Stimulated activated CD8-positive, alpha-beta memory T cell treated with anti-CD3 and anti-CD28 coated beads, Interleukin-15, amount 100 ng/mL, for 24 hours (primary cell): ENCODE results near the gene STARD9.

Experiments used
- DNase-seq: peaks from one replicate; pipeline ENCODE4 v3.0.0-alpha.2; 2020; ENCODE audit warnings: low read depth

The STARD9 gene

DNA sequence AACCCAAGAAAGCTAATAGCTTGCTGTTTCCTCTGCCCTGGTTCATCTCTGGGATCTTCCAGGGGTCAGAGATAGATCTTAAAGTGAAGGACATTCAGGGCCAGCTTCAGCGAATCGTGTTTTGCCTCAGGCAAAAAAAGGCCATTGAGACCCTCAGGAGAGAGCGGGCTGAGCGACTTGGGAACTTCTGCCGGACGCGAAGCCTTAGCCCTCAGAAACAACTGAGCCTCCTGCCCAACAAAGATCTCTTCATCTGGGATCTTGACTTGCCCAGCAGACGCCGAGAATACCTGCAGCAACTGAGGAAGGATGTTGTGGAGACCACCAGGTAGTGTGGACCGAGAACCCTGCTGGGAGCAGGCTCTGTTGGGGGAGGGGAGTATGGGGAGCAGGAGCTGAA lies 119.0 kb downstream of the STARD9 start:
- DNase-seq = no peak

DNA sequence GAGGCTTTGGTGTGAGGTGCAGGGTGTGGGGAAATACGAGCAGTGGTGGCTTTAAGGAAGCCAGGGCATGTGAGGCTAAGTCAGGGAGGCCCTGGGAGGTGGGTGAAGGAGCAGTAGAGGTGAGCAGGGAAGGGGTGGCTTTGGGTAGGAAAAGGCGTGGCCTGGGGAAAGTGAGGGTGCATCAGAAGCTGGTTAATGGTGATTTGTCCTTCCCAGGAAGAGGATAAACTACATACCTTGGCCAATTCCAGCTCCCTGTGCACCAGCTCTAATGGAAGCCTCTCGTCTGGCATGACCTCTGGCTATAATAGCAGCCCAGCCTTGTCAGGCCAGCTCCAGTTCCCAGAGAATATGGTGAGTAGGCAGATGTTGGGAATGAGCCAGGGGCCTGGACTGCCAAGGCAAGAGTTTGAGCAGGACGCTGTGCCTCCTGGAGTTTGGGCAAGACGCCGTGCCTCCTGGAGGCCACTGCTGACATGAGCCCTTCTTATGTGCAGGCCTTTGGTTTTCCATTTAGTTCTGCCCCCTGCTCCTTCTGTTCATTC lies 120.2 kb downstream of the STARD9 start:
- DNase-seq = no peak

DNA sequence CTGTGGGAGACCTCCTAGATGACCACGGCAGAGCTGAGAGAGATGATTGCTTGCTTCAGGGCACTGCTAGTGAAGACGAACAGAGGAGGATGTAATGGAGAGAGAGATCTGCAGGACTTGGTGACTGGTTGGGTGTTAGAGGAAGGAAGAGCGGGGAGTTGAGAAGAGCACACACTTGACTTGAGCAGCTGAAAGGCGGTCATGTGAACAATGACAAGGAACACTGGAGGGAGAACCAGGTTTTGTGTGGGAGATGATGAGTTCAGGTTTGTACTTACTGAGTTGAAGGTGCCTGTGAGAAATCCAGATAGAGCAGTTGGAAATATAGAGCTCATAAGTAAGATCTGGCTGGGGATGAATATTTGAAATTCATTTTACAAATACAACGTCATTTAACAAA lies 121.2 kb downstream of the STARD9 start:
- DNase-seq = no peak

DNA sequence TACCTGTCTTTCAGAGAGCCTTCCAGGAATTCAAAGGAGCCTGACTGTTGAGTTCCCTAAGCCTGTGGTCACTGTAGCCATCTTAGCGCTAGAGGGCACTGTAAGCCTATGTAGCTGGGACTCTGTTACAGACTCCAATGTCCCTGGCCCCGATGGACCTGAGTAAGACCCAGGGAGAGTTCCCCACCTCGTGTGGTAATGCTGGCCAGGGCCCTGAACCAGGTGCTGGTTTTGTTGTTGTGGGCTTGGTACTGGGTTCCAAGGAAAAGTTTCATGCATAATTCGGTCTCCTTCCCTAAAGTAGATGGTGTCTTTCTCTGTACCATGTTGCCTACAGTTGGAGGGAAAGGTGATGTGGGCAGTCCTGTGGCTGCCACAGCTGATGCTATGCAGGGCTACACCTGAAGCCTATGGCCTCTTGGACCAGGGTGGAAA lies 129.1 kb downstream of the STARD9 start:
- no peak for DNase-seq

DNA sequence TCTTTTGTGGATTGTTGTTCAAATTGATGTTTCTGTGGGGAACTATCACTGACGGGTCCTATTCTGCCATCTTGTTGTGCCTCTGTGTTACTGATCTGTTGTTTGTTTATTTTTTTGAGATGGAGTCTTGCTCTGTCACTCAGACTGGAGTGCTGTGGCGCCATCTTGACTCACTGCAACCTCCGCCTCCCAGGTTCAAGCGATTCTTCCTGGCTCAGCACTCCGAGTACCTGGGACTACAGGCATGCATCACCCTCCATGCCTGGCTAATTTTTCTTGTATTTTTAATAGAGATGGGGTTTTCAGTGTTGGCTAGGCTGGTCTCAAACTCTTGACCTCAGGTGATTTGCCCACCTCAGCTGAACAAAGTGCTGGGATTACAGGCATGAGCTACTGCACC lies 129.9 kb downstream of the STARD9 start:
- no peak for DNase-seq

DNA sequence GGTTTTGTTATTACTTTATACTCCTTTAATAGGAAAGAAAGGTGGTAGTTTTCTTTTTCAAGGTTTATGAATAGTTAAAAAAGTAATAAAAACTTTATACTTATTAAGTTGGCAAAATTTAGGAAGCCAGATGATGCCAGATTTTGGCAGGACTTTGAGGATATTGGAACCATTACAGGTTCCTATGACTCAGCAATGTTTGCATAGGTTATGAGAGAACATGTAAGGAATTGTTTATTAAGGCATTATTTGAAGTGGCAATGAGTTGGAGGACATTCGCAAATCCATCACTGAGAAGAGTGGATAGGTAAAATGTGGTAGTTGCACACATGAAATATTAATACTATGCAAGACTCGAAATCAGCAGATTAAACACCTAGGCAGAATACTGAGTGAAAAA lies 131.7 kb downstream of the STARD9 start:
- no peak for DNase-seq

DNA sequence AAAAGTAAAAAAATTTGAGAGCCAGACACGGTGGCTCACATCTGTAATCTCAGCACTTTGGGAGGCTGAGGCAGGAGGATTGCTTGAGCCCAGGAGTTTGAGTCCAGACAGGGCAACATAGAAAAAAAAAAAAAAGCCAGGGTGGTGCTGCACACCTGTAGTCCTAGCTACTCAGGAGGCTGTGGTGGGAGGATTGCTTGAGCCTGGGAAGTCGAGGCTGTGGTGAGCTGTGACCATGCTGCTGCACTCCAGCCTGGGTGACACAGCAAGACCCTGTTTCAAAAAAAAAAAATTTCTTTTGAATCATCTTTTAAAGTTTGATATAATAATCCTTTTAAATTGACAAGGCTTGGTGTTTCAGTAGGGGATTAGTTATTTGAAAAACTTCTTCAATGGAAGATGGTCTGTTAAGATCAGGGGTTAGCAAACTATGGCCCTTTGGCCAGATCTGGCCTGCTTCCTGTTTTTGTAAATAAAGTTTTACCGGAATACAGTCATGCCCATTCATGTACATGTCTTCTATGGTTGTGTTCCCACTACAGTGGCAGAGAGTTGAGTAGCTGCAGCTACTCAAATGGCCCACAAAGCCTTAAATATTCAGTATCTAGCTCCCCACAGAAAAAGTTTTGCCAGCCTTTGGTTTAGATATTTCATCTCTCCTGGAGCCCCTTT lies 132.6 kb downstream of the STARD9 start:
- no peak for DNase-seq

DNA sequence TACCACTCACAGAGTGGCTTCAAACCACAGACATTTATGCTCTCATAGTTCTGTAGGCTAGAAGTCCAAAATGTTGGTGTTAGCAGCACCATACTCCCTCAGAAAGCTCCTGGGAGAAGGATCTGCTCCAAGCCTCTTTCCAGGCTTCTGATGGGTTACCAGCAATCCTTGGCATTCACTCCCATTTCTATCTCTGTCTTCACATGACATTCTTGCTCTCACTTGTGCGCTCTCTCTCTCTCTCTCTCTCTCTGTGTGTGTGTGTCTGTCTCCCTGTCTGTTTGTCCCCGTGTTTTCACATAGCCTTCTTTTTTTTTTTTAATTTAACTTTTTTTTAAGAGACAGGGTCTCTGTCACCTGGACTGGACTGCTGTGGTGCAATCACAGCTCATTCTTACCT lies 135.3 kb downstream of the STARD9 start:
- no peak for DNase-seq

DNA sequence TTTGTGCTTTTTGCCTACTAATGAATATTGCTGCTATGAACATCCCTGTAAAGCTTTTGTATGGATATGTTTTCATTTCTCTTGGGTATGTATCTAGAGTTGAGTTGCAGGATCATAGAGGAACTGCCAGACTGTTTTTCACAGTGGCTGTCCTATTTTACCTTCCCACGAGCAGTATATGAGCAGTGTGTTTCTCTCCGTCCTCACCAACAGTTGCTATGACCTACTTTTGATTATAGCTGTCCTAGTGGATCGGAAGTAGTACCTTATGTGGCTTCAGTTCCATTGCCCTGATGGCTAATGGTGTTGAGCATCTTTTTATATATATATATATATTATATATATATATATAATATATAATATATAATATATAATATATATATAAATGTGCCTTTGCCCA lies 136.3 kb downstream of the STARD9 start:
- no peak for DNase-seq

DNA sequence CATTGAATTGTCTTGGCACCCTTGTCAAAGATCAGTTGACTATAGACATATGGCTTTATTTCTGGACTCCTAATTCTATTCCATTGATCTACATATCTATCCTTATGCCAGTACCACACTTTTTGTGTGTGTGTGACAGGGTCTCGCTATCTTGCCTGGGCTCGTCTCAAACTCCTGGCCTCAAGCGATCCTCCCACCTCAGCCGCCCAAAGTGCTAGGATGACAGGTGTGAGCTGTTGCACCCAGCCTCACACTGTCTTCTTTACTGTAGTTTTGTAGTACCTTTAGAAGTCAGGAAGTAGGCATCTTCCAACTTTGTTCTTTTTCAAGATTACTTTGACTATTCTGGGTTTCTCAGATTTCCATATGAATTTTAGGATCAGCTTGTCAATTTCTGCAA lies 137.2 kb downstream of the STARD9 start:
- no peak for DNase-seq

DNA sequence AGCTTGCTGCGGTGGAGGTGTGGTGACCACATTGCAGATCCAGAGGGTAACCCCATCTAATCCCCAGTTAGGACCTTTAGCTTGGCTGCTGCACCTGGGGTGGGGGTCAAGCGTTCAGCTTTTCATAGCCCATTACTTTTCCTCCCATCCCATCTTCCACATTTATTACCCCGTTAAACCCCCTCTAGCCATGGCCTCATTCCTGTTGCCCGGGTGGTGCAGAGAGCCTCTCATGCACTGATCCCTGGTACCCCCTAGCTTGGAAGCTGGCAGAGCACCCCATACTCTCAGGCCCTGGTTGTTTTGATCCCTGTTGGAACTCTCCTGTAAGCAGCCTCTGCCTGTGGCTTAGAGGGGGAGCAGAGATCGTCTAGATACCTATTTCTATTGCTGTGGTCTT lies 140.7 kb downstream of the STARD9 start:
- no peak for DNase-seq

DNA sequence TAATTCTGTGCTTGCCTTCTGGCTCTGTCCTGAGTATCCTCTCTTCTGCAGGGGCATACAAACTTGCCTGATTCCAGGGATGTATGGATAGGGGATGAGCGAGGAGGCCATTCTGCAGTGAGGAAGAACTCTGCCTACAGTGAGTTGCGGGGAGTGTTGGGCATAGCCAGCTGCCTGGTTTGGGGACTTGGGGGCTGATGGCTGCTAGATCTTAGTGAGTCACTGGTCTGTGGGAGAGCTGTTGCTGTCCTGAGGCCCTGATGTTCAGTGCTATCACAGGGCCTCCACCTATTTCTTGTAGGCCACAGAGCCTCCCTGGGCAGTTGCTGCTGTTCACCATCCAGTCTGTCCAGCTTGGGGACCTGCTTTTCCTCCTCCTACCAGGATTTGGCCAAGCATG lies 141.2 kb downstream of the STARD9 start:
- no peak for DNase-seq

DNA sequence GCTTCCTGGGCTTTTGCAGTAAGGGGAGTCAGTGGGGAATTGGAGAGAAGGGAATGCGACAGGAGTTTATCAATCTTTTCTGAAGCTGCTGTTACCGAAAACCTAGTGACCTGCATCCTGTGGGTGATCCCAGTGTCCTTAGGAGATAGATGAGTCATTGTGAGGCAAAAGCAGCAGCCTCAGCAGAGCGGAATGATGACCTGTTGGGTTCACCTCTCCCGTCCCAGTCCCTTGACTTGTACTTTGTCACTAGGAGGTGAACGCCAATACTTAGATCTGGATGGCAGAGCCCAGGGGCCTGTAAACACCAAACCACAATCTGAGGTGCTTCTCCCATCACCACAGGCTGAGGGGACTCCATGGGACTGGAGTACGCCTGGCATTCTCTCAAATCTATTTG lies 143.6 kb downstream of the STARD9 start:
- DNase-seq = no peak

DNA sequence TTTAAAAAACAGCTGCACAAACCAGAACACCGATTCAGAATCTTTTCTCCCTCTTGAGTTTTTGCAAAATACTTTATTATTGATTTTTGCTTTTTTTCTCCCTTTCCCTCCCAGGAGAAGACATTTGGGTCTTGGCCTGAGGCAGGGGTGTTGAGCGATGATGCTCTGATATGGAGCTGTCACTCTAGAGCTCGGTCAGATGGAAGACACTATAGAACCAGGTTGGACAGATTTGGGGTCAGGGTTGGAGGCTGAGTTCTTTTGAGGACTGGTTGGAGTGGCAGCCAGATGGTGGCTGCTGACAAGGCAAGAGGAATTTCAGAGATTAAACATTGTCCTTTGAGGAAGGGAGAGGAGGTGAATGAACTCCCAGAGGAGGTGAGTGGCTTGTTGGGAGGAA lies 144.7 kb downstream of the STARD9 start:
- DNase-seq = no peak

DNA sequence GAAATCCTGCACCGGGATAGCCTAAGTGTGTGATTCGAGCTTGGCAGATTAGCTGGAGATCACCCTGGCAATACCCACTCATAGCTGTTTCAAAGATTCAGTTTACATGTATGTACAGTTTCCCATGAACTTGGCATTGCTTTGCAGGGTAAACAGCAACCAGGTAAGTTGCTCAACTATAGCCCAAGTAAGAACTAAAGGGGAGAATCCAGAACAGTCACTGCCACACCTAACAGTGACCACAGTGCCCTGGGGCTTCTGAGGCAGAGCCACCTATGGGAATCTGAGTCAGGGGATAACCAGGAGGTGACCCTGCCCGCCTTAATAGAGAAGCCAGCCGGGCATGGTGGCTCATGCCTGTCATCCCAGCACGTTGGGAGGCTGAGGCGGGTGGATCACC lies 145.6 kb downstream of the STARD9 start:
- DNase-seq = no peak

DNA sequence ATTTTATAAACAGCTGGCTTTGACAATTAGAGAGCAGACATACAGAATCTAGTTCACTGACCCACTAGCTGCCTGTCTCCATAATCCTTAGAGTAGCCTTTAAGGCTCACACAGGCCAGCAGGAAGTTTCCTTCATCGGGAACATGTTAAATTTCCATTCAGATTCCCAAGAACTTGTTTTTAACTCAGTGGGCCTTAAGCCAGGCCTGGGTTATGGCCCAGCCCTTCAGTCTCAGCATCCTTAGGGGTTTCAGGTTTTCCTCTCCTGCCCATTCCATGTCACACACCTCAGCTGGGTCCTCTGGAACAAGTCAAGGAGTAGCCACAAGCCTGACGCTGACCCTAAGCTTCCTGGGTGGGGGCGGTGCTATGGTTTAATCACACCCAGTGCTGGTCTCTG lies 146.5 kb downstream of the STARD9 start:
- DNase-seq = no peak

DNA sequence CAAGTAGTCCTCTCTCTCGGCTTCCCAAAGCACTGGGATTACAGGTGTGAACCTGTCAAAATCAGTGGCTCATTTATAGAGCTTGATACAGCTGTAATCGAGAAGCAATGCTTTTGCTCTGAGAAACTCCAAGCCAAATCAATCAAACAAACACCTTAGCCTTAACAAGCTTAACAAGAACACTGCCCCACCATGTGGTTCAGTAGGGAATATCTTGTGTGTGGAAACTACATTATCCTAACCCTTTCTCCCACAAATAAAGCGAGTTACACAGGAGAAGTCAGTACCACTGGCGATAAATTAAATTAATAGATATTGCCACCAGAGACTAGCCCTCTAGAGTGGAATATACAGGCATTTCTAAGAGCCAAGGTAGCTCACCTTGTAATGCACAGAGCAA lies 147.7 kb downstream of the STARD9 start:
- DNase-seq = no peak

DNA sequence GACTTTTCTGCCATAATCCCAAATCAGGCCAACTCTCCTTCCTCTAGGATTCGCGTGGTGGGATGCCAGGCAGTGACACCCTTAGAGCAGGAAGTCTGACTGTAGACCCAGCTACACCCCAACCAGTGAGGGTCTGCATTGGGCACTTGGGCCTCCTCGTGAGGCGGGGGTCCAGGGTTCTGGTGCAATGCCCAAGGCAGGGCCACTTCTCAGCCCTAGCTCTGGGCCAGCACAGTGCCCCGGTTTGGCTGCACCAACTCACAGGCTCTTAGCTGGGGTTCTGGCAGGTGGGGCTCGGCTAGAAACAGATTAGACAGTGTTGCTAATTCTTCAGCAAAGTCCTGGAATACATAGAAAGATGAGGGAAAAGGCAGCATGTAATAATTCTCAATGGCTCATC lies 148.9 kb downstream of the STARD9 start:
- DNase-seq = no peak

DNA sequence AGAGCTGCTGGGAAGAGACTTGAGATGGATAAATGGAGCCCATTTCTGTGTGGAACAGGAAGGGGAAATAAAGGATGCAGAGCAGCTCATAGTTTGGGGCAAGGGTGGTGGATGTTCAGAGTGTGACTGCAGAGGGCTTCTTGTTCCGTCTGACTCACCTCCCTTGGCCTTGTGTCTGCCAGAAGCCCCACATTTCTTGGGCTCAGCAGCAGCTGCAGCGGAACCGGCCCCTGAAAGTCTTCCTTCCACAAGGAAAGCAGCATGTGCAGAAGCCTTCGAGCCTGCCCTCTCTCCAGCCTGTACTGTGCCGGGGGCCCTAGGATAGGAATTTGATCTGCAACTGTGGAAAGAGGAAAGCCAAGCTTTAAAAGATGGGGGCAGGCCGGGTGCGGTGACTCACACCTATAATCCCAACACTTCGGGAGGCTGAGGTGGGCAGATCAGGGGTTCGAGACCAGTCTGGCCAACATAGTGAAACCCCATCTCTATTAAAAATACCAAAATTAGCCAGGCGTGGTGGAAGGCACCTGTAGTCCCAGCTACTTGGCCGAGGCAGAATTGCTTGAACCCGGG lies 150.0 kb downstream of the STARD9 start:
- no peak for DNase-seq

DNA sequence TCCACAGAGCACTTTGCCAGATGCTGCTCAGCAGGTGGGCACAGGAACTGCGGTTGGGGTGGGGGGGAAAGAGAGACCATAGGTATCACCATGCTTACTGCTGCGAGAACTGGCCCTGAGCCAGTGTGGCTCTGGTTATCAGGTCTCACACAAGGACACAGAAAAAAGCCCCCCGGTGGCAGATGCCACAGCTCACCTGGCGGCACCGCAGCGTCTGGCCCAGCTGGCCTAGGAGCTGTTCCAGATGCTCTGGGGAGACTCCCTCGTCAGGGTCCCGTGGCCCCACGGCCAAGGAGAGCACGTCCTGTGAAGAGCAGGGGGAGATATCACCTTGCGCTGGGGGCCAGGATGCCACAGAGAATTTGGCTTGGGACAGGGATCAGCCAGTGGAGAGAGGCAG lies 150.7 kb downstream of the STARD9 start:
- DNase-seq = no peak

DNA sequence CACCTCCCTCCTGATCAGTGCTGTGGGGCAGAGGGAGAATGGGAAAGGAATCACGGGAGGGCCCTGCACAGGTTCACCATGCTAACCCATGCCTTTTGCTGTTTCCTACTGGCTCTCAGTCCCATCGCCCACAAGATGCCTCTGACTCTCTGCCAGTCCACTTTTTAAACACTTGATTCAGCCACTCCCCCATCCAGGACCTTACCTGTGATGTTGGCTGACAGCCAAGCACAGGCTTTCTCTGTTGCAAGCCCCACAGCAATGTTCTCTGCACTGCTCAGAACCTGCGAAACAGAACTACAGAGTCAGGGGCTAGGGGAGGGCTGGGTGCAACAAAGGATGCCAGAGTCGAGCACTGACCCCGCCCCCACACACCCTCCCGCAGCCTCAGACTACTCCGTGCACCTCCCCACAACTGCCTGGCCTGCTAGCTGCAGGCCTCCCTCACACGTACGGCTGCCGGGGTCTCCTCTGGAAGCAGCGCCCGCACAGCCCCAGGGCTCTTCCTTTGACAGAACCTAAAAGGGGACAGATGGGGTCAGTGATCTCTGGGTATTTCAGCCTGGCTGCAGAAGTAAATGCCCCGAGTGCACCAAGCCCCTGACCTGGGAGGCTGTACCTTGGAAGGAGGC lies 152.5 kb downstream of the STARD9 start:
- no peak for DNase-seq

DNA sequence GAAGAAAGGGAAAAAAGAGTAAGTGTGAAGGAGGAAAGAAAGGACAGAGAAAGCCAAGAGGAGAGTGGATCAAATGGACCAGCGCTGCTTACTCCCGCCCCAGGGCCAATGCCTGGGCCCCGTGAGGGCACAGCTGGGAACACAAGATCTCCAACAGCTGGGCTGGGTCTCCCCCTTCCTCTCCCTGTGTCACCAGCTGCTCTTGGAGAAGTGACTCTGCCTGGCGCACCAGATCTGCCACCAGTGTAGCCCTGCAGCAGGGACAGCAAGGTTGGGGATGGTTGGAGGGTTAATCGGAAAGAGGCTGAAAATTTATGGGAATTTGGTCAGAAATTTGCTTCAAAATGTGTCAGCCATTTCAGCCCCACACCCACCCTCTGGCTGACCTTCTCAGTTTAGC lies 153.2 kb downstream of the STARD9 start:
- no peak for DNase-seq

DNA sequence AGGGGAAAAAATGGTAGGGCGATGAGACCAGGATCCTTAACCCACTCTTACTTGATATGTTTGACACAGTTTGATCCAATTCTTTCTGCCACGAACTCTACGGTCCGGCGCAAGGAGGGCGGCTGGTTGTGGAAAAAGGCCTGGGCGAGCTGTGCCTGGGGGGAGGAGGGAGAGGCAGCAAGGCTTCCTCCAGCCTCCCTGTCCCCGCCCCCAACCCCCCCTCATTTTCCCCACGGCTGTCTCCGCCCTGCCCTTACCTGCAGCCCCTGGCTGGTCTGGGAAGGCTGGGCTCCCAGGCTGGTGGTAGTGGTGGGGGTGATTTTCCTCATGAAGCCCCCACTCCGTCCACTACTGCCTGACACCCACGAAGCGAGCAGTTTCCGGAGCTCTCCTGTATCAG lies 153.6 kb downstream of the STARD9 start:
- no peak for DNase-seq

DNA sequence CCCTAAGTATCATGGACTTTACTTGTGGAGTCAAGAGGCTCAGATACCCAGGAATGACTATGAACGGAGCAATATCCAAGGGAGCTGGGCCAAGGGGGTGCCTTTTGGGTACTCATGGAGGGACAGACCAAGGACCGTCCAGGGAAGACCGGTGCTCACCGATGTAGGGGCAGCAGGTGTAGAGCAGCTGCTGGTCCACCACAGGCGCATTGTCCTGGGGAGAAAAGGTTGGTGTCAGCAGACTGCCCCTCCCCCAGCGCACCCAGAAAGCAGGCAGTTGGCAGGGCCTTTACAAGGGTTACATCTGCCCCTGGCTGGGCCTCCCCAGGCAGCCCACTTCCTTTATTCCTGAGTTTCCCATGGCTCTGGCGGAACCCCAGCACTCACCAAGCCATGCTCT lies 154.0 kb downstream of the STARD9 start:
- DNase-seq = no peak
